Measurements from ENCODE around the gene GPR160.

DNA sequence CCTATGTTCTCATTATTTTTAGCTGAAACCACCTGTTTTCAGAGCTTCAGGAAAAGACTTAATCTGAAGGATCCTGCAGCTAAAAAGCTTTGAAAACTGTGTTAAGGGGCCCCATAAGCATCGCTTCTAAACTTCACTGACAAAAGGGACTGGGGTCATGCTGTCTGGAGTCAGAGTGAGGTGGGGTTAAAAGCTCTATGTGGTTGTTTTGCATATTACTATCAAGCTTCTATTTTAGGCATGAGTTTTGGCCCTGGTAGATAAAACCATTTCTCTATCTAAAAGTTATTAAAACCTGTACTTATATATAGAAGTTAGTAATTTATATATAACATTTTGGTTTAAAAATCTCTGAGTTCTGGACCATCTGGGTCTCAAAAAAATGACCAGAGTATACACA is 45.5 kb downstream of the GPR160 start:
- TF ChIP-seq, protein P1, sequence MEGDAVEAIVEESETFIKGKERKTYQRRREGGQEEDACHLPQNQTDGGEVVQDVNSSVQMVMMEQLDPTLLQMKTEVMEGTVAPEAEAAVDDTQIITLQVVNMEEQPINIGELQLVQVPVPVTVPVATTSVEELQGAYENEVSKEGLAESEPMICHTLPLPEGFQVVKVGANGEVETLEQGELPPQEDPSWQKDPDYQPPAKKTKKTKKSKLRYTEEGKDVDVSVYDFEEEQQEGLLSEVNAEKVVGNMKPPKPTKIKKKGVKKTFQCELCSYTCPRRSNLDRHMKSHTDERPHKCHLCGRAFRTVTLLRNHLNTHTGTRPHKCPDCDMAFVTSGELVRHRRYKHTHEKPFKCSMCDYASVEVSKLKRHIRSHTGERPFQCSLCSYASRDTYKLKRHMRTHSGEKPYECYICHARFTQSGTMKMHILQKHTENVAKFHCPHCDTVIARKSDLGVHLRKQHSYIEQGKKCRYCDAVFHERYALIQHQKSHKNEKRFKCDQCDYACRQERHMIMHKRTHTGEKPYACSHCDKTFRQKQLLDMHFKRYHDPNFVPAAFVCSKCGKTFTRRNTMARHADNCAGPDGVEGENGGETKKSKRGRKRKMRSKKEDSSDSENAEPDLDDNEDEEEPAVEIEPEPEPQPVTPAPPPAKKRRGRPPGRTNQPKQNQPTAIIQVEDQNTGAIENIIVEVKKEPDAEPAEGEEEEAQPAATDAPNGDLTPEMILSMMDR (IDR thresholded peaks at IDR 0.05 in 4 of 5, conservative IDR thresholded peaks at IDR 0.05 in 1 of 5), result no peak
- TF ChIP-seq POLR2A (IDR thresholded peaks at IDR 0.05), result no peak
